ENCODE data around the gene TMSB4X.
"Not testable (repeated sequence)": the region's sequence is repeated elsewhere in the genome, so short reads cannot be mapped to it uniquely, and the experiment has no call there.

Gene TMSB4X

DNA sequence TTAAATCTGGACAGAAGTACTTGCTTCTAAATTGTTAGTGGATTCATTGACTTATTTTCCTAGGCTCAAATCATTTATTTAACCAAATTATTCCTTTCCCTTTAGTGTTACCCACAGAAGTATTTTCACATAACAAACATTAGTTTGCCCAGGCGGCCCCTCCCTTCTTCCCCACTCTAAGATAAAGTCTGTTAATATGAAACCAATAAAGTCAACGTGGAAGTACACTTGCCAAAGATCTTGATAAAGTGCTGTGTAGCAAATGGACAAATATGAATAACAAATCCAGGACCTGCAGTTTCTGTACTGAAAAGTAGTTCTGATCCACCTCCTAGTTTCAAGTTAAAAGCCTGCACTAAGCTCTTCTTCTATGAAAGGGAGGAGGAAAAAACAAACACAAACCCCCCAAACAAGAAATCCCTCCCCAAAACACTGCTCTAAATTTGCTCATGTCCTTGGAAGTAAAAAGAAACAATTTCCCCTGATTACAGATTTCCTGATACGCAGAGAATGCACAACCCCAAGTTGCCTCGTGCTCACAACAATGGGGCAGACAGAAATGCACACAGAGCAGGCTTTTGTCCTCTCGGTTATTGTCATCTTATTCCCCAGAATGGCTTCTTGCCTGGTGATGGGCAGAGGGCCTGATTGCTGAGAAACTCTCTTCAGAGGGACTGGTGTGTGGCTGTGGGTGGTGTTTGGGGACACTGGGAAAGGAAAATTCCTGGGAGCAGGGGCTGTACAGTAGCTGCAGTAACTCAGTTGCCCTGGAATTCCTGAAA lies 23.2 kb downstream of the TMSB4X start:
- DNase-seq = no peak

DNA sequence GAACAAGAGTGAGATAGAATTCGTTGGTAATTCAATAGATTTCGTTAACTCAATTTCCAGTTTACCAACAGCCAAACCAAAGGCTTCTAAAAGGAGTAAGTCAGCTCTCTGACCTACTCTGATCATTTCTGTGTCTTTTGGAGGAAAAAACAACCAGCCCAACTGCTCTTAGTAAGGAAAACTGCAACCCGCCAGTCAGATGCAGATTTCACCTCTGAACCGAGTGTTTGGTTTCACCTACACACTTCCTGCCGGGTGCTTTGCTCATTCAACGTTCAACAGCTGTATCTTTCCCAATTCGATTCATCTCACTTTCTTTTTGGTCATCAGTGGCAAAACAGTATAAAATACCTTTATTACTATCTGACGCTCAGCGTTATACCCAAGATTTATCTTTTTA lies 24.5 kb downstream of the TMSB4X start:
- DNase-seq = peak; percentile 56

- peak; percentile 24 for DNase-seq
These were observed 25.4 kb downstream of the TMSB4X start for GRCh38 chrX:13000301-13000811.

- DNase-seq = no peak
These were observed 26.2 kb downstream of the TMSB4X start for GRCh38 chrX:13001097-13001496.

DNA sequence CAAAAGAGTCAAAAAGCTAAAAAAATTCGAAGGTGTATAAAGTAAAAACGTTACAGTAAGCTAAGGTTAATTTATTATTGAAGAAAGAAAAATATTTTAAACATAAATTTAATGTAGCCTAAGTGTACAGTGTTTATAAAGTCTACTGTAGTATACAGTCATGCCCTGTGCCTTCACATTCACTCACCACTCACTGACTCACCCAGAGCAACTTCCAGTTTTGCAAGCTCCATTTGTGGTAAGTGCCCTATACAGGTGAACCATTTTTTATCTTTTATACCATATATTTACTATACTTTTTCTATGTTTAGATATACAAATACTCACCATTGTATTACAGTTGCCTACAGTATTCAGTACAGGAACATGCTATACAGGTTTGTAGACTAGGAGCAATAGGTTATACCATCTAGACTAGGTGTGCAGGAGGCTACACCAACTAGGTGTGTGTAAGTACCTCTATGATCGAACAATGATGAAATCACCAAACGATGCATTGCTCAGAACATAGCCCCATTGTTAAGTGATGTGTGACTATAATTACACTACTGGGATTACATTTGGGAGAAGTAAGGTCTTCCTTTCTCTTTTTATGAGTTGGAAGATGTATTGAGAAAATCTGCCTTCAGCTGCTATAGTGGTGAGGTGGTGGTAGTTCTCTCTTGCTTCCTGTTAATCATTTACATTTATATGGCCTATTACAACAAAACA lies 27.2 kb downstream of the TMSB4X start:
- peak; percentile 23 for DNase-seq

GRCh38 chrX:13005661-13006473 lies 31.0 kb downstream of the TMSB4X start:
- peak; percentile 24 for DNase-seq

GRCh38 chrX:13007519-13008188 lies 32.7 kb downstream of the TMSB4X start:
- DNase-seq = no peak

DNA sequence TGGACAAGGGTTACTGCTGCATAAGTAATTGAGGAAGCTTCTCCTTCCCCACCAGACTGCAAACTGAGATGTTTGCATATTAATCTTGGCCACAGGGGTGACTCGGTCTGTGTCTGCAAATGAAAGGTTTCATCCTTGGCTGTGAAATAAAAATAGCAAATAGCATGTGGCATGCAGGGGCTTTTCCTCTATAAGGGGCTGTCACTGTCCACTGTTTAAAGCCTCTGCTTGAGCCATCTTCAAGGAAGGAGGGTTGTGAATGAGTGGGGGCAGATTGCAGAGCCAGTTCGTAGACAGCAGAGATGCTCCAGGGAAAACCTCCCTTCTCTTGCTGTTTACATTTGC lies 33.3 kb downstream of the TMSB4X start:
- DNase-seq = no peak

DNA sequence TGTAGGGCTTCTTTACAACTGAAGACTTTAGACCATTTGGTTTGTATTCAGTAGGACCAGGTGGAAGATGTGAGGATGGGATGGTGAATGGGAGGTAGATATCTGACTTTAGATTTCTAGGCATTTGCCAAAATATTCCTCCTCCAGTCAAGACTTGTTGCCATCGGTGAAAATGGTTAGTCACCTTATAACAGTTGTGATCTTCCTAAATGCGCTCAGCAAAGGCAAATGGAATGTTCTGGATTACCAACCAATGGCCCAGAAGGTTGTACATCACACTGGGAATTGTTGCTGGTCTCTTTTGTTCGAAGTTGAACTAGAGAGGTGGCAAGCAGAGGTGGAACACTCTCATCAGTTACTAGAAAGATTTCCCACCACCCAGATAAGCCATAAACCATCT lies 33.9 kb downstream of the TMSB4X start:
- no peak for DNase-seq

DNA sequence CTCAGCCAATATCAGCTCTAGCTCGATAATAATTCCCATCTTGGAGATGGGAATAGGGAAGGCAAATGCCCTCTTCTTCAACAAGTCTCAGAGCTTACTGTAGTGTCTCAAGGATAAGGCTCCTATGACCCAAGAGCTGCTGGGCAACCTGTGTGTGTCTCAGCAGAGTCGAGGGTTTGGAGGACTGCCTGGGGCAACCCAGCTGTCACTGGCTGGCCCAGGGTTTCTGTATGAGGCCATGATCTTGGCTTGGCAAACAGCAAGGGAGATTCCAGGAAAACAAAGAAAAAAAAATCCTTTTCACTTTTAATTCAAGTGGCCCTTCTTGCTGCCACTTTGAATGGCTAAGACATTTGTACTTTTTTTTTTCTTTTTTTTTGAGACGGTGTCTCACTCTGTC lies 34.4 kb downstream of the TMSB4X start:
- no peak for DNase-seq

- no peak for DNase-seq
These were observed 34.9 kb downstream of the TMSB4X start for GRCh38 chrX:13009844-13010243.

GRCh38 chrX:13010546-13010945 lies 35.6 kb downstream of the TMSB4X start:
- no peak for DNase-seq

GRCh38 chrX:13013363-13014110 lies 38.6 kb downstream of the TMSB4X start:
- no peak for DNase-seq

DNA sequence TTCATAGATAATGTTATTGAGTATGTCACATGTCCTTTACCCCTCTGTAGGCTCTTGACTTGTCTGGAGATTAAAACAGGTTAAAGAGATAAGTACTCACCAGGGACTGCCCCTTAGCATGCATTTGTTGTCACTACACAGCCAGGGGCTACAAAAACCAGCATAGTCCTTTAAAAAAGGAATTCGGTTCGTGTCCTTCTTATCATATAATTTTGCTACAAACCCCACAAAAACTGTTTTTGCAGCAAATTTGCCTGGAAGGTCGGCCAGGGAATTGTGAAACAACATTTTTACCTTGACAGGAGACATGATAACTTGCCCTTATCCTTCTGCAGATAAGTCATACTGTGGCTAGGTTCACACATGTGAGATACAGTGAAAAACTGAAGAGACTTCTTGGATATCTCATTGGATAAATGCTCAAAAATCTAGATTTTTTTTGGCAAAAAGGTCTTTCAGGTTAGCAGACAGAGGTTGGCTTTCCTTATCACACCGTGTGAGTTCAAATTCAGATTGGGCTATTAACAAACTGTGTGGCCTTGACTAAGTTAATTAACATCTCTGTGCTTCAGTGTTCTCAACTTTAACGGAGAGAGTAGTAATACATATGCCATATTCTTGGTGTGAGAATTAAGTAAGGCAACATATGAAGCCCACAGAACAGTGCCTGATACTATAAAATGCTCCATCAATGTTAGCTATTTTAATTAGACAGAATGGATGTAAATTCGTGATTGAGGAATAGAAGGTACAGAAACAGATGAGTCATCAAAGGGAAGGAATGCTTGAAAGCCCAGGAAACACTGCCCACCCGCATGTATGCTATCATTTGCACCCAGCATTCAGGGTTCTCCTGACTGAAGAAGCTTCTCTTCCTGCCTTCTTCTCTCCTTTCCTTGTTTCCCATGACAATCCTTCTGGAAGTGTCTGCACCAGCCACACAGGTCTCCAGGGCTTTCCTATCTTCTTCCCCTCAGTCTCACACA lies 39.5 kb downstream of the TMSB4X start:
- DNase-seq = no peak

- no peak for DNase-seq
These were observed 40.8 kb downstream of the TMSB4X start for GRCh38 chrX:13015536-13016236.

DNA sequence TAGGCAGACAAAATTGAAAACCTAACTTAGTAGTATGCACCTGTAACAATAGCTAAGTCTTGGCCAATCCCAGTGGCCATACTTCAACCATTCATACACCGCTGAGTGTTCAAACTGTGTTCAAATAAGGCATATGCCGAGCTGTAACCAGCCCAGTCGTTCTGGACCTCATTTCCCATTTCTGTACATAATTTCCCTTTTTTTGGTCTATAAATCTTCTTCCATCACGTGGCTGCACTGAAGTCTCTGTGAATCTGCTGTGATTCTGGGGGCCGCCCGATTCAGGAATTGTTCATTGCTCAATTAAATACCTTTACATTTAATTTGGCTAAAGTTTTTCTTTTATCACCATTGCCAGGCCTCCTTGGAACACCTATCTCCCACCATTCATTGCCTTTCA lies 41.8 kb downstream of the TMSB4X start:
- not testable (repeated sequence) for DNase-seq

DNA sequence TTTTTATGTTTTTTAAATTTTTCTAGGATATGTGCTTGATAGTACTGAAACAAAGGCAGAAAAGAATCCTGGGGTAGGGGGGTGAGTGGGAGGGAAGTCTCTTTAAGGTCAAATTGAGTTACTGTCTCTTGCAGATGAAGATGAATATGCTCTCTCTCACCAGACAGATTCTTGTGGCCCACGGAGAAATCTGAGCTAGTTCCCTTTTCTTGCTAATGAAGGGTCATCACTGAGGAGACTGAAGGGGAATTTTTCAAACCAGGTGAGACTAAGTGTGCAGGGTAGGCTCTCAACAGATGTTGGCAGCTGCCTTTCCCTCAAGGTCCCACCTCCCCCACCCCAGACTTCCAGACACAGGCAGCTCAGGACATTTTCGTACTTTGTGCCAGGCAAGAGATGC lies 48.0 kb downstream of the TMSB4X start:
- no peak for DNase-seq

- no peak for DNase-seq
These were observed 48.7 kb downstream of the TMSB4X start for GRCh38 chrX:13023567-13023966.

DNA sequence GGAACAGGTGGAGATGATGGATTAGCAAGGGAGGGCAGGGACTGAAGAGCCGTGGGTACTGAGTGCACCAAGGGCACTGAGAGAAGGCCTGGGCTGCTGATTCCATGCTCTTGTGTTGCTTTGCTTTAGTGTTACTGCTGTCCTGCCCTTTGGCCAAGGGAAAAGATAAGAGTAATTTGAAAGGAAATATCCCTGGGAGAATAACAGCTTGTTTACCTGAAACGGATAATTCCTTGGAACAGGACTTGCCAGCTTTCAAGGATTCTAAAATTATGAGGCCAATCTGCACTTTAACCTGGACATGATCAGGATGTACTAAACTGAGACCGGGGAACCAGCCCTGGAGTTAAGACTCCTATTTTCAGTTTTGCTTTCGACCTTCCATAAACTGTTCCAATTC lies 49.1 kb downstream of the TMSB4X start:
- DNase-seq = no peak

DNA sequence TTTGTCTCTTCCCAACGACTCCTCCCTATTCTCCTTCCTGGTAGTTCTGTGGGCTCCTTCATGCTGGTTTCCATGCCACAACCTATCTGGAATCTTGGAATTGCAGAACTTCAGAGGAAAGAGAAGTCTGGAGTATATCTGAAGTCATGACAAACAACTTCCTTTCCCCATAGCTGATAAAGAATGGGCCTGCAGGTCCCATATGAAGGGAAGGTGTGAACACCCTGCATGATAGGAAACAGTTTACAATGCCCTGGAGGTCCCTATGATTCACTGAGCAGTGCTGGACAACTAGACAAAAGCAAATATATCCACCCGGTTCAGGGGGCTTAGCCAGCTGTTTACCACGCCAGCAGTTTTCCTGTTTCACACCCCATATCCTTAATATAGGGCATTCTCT lies 50.1 kb downstream of the TMSB4X start:
- no peak for DNase-seq
